GM19328 (cell line): Measurements from ENCODE around the gene KCNQ2.
"Not testable (repeated sequence)": the region's sequence is repeated elsewhere in the genome, so short reads cannot be mapped to it uniquely, and the experiment has no call there.

Experiments
- ATAC-seq: cut with Tn5 transposase; IDR thresholded peaks from one replicate; pipeline ENCODE4 v1.9.1; 2021; ENCODE audit warnings: mild to moderate bottlenecking, moderate library complexity; ENCODE audit not compliant: unreplicated experiment

Gene KCNQ2

DNA sequence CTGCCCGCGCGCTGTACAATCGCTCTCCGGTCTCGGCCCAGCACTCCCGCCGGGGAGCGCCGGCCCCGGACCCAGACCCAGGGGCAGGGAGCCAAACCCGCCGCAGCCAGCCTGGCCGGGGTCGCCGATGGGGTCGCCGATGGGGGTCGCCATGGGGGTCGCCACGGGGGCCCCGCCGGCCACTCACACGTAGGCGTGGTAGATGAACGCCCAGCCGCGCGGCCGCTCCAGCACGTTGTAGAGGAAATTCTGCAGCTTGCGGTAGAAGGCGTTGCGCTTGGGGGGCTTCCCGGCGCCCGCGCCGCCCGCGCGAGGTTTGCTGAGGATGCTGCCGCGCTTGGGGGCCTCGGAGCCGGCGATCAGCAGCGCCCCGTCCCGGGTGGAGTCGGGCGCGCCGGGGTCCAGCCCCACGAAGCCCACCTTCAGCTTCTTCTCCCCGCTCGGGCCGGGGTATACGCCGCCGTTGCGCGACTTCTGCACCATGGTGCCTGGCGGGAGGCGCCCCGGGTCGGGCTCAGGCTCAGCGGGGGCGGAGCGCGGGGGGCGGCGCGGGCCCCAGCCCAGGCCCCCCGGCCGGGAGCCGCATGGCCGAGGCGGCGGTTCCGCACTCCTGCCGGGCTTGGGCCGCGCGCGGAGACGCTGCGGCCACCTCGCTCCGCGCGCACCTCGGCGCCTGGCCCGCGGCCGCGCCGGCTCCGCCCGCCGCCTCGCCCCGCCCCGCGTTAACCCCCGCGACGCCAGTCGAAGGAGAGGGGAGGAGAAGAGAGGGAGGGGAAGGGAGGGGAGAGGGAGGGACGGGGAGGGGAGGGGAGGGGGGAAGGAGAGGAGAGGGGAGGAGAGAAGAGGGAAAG, at the start of gene KCNQ2:
Gene KCNQ2, minus strand, starts transcription at position 675 of the 851 bp plus-strand sequence. Its CDS starts 192 bp downstream, at position 483.
- no peak for ATAC-seq

DNA sequence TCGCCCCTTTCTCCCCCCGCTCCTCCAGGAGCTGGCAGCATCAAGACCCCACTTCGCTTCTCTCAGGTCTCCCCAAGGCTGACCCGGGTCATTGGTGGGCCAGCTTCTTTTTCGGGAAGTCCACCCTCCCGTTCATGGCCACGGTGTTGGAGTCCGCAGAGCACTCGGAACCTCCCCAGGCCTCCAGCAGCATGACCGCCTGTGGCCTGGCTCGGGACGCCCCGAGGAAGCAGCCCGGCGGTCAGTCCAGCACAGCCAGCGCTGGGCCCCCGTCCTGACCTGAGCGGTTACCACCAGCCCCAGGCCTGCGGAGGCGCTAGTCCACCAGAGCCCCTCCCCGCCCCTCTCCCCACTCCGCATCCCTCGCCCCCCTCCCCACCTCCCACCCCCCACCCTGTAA, 49.1 kb upstream of the KCNQ2 start:
- no peak for ATAC-seq

DNA sequence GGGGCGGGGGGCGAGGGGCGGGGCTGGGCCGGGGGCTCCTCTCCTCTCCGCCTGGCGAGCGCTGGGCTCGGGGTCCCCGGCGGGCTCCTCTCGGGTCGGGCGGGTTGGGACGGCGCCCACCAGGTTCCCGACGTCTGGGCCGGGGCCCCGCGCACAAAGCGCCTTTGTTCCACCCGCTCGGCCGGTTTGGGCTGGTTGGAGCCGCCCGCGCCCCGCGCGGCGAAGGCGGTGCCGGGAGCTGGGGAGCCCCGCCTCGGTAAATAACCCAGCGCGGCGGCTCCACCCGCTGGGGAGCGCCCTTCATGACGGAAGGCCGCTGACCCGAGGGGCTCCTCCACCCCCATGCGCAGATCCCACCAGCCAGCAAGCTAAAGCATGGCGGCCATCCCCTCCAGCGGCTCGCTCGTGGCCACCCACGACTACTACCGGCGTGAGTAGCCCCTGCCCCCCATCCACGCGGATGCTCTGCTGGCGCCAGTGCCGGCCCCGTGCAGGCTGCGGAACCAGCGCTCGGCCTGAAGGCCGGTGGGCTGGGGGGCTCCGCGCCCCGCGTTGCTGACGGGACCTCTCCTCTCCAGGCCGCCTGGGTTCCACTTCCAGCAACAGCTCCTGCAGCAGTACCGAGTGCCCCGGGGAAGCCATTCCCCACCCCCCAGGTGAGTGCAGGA, 48.6 kb upstream of the KCNQ2 start:
- ATAC-seq: peak; percentile 32

DNA sequence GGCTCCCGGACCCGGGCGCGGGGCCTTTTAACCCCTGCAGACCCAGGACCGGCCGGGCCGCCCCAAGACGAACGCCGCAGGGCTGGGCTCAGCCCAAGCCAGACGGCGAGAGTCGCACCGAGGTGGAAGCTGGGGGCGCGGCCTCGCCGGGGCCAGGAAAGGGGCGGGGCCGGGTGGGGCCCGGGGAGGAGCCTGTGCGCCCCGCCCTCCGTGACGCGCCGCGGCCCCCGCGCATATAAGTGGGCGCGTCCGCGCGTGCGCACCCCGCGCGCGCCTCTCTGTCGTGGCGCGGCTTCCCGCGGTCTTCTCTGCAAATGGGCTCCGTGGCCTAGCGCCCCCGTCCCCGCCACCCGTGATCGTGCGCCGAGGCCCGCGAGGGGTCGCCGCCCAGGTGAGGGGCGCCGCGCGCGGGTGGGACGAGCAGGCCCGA, 48.1 kb upstream of the KCNQ2 start, which contains the start of gene PPDPF:
Gene PPDPF, plus strand, starts transcription at position 262 of the 430 bp plus-strand sequence. CDS start 544 bp downstream, outside the sequence.
- ATAC-seq: peak; percentile 73

GRCh38 chr20:63519668-63520503, 47.4 kb upstream of the KCNQ2 start:
- ATAC-seq: peak; percentile 38

DNA sequence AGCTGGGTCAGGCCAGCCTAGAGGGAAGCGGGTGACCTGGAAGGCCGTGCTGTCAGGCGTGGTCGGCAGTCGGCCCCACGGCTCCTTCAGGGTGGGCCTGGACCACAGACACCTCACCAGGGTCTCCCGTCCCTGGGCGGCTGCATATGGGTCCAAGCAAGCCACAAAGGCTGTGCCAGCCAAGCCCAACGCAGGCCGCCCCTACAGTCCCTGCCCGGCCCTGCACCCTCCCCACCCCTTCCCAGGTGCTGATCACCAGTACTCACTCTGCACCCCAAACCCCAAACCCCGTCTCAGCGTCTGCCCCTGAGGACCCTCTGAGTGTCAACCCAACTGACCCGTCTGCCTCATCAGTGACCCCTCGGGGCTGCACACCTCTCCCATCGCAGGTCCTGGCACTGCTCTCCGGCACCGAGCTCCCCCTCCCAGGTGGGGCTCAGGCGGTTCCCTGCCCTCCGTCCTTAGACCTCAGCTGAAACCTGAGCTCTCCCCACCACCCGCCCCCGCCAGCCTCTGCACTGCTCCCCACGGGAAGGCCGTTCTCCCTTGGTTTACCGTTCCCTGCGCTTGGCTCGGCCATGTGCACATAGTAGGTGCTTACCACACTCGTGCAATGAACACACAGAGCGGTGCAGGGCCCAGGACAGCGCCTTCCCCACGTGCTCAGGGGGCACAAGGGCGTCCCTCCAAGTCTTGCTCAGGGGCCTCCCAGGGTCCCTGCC, 46.7 kb upstream of the KCNQ2 start:
- no peak for ATAC-seq

- no peak for ATAC-seq
Measured at GRCh38 chr20:63518351-63518861, 46.0 kb upstream of the KCNQ2 start.

GRCh38 chr20:63517376-63518309, 45.2 kb upstream of the KCNQ2 start:
- no peak for ATAC-seq

- not testable (repeated sequence) for ATAC-seq
Measured at GRCh38 chr20:63514520-63514919, 42.1 kb upstream of the KCNQ2 start.

GRCh38 chr20:63513207-63513606, 40.8 kb upstream of the KCNQ2 start:
- no peak for ATAC-seq

DNA sequence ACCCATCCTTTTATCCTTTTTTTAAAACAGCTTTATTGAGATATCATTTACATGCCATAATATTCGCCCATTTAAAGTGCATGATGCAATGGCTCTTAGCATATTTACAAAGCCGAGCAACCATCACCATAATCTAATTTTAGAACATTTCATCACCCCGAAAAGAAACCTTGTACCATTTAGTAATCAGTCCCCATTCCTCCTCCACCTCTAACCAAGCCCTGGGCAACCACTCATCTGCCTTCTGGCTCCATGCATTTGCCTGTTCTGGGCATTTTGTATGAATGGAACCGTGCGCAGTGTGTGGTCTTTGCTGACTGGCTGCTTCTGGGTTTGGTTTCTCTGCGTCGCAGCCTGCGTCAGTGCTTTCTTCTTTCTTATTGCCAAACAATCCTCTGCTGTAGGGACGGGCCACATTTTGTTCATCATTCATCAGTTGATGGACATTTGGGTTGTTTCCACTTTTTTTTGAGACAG, 36.7 kb upstream of the KCNQ2 start:
- ATAC-seq: no peak

DNA sequence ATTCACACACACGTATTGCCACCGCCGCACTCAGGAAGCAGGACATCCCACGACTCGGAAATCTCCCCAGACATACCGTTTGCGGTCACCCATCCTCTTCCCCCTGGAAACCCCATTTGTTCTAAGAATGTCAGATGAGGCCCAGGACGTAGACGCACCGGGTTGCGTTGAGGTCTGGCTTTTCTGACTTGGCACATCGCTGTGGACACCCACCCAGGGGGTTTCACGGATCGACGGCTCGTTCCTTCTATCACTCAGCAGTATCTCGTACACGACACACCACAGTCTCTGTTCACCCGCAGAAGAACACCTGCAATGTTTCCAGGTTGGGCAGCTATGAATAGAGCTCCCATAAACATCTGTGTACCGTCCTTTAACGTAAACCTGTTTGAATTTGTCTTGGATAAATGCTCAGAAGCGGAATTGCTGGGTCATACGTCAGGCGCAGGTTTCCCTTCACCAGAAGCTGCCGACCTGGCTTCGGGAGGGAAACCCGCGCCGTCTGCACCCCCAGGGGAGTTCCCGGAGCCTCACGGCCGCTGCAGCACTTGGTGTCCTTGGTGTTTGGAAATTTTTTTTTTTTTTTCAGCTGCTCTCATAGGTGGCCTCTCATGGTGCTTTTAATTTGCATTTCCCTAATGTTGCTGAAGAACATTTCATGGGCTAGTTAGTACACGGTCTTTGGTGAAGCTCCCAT, 35.8 kb upstream of the KCNQ2 start:
- no peak for ATAC-seq

DNA sequence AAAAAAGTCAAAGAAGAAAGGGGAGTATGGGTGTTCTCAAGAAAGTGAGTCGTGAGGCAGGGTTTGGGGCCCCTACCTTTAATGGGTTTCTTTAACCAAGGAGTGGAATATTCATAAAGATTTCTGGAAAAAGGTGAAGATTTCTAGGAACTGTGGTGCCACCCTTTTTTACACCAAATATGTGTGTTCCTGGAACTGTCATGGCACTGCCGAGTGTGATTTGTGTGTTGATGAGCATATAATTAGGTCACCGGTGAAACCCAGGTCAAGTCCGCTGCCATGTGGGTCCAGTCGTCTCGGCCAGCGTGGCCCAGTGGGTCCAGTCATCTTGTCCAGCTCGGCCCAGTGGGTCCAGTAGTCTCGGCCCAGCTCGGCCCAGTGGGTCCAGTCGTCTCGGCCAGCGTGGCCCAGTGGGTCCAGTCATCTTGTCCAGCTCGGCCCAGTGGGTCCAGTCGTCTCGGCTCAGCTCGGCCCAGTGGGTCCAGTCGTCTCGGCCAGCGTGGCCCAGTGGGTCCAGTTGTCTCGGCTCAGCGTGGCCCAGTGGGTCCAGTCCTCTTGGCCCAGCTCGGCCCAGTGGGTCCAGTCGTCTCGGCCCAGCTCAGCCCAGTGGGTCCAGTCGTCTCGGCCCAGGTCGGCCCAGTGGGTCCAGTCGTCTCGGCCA, 34.8 kb upstream of the KCNQ2 start:
- no peak for ATAC-seq

DNA sequence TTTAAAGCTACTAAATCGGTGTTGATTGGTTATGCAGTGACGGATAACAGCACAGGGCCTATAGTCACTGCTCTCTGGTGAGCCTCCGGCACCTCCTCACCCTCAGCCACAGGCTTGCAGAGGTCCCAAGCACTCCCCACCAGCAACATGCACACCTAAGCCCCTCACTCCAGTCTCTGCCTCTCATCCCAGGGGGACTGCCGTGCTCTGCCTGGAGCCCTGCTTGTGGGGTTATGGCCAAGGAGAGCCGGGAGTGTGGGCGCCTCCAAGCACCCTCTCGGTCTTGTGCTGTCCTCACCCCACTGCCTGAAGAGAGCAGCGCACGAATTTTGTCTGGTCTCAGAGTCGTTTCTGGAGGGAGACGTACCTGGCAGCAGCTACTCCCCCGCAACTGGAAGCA, 33.3 kb upstream of the KCNQ2 start:
- no peak for ATAC-seq

- no peak for ATAC-seq
Measured at GRCh38 chr20:63505281-63505680, 32.8 kb upstream of the KCNQ2 start.

- no peak for ATAC-seq
Measured at GRCh38 chr20:63504642-63505041, 32.2 kb upstream of the KCNQ2 start.

DNA sequence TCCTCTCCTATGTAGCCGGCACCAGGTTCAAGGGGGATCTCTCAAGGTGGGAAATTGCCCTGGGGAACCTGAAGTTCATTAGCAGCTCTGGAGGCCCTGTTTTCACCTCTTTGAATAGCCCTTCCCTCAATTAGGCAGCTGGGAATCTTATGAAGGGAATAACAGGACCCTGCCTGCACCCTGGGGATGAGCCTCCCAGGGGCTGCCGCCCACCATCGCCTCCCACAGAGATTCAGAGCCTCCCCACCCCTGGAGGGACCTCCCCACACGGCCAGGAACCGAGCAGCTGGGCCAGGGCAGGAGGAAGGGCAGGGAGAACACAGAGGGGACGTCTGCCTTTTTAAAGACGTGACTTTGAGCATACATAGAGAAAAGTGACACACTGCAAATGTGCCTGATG, 31.1 kb upstream of the KCNQ2 start:
- no peak for ATAC-seq

GRCh38 chr20:63502671-63503172, 30.3 kb upstream of the KCNQ2 start:
- no peak for ATAC-seq
